Activated T-cell treated with anti-CD3 and anti-CD28 coated beads, Interleukin-2, amount 50 U/mL, for 1 hour (primary cell): ENCODE measurements around the gene HECTD3.
"Not testable (repeated sequence)": the region's sequence is repeated elsewhere in the genome, so short reads cannot be mapped to it uniquely, and the experiment has no call there.

ENCODE experiments used
- DNase-seq: peaks from one replicate; pipeline ENCODE4 v3.0.0-alpha.2; 2020

Gene HECTD3

GRCh38 chr1:44985747-44986359 lies 25.3 kb downstream of the HECTD3 start:
- DNase-seq: no peak

- DNase-seq: not testable (repeated sequence)
These were observed 33.8 kb downstream of the HECTD3 start for GRCh38 chr1:44977372-44977771.

DNA sequence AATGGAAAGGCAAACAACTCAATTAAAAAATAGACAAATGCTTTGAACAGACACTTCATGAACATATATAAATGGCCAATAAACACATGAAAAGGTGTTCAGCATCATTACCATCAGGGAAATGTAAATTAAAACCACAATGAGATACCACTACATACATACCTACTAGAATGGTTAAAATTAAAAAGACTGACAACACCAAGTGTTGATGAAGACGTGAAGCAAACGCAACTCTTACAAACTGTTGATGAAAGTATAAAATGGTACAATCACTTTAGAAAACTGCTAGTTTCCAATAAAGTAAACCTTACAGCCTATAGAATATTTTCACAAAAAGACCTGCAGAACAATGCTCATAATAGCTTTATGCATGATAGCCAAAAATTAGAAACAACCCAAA lies 34.9 kb downstream of the HECTD3 start:
- no peak for DNase-seq

- no peak for DNase-seq
These were observed 37.5 kb downstream of the HECTD3 start for GRCh38 chr1:44973645-44974044.

GRCh38 chr1:44970317-44970716 lies 40.8 kb downstream of the HECTD3 start:
- no peak for DNase-seq

GRCh38 chr1:44964396-44964795 lies 46.7 kb downstream of the HECTD3 start:
- DNase-seq: no peak

DNA sequence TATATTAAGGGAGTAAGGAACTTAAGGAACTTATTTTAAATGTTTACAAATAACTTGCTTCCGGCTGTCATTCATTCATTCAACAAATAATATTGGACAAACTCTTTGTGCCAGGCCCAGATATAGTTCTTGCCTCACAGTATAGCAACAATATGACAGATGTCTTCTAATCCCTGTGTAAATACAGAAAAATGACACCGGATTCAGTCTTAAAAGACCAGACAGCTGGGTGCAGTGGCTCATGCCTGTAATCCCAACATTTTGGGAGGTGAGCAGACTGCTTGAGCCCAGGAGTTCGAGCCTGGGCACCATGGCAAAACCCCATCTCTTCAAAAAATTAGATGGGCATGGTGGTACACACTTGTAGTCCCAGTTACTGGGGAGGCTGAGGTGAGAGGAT lies 48.4 kb downstream of the HECTD3 start:
- DNase-seq: no peak

GRCh38 chr1:44962022-44962421 lies 49.1 kb downstream of the HECTD3 start:
- DNase-seq: not testable (repeated sequence)

DNA sequence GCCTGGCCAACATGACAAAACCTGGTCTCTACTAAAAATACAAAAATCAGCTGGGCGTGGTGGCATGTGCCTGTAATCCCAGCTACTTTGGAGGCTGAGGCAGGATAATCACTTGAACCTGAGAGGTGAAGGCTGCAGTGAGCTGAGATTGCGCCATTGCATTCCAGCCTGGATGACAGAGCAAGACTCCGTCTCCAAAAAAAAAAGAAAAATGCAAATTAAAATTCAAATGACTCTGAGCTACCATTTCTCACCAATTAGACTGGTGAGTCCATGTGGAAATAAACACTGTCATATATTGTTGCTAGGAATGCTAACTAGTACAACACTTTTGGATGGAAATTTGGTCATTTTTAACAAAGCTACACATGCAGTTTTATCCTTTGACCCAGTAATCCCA lies 53.6 kb downstream of the HECTD3 start:
- DNase-seq: not testable (repeated sequence)

DNA sequence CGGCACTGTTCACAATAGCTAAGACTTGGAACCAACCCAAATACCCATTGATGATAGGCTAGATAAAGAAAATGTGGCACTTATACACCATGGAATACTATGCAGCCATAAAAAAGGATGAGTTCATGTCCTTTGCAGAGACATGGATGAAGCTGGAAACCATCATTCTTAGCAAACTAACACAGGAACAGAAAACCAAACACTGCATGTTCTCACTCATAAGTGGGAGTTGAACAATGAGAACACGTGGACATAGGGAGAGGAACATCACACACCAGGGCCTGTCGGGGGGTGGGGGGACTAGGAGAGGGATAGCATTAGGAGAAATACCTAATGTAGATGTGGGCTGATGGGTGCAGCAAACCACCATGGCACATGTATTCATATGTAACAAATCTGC lies 55.0 kb downstream of the HECTD3 start:
- DNase-seq: not testable (repeated sequence)
